Lung (tissue), 12 donors: ENCODE results near the gene SYDE1. TPM values are rescaled to one million over a fixed set of nuclear protein-coding genes. Genes with fewer than 3 reads are reported as not detected.

Experiments
- ATAC-seq: fragments of 200-7000 bp; cut with Tn5 transposase; one replicate; pipeline ENCODE4 v1.9.1; 2020; ENCODE audit warnings: moderate number of reproducible peaks; ENCODE audit not compliant: insufficient read depth, low FRiP score
- DNase-seq, 3 donors: peaks; one replicate each; pipeline ENCODE4 v3.0.0-alpha.2; 2013 to 2017
- H3K27ac ChIP-seq, 2 donors: one replicate each; pipeline ENCODE4 v1.5.1; 2013; ENCODE audit warnings: mild to moderate bottlenecking in 2 of 2, moderate library complexity in 2 of 2, control low read depth in 1 of 2, inconsistent platforms in 1 of 2, low read depth in 1 of 2, low read length in 1 of 2
- H3K27me3 ChIP-seq, 3 donors: one replicate each; pipeline ENCODE4 v1.5.1; 2013; ENCODE audit warnings: low read length in 2 of 3; ENCODE audit not compliant: control insufficient read depth in 3 of 3, insufficient read depth in 3 of 3
- H3K36me3 ChIP-seq, 4 donors: one replicate each; pipeline ENCODE4 v1.5.1; 2013; ENCODE audit warnings: low read length in 4 of 4, mild to moderate bottlenecking in 1 of 4, moderate library complexity in 1 of 4; ENCODE audit not compliant: control insufficient read depth in 4 of 4, insufficient read depth in 4 of 4
- H3K4me1 ChIP-seq, 5 donors: one replicate each; pipeline ENCODE4 v1.5.1; 2013; ENCODE audit warnings: low read length in 5 of 5, mild to moderate bottlenecking in 2 of 5, moderate library complexity in 1 of 5; ENCODE audit not compliant: control insufficient read depth in 5 of 5, insufficient read depth in 5 of 5
- H3K4me3 ChIP-seq: one replicate; pipeline ENCODE4 v1.5.1; 2013; ENCODE audit warnings: mild to moderate bottlenecking, control low read depth, moderate library complexity
- H3K9ac ChIP-seq, 2 donors: one replicate each; pipeline ENCODE4 v1.5.1; 2013; ENCODE audit warnings: low read length in 2 of 2, control low read depth in 1 of 2; ENCODE audit not compliant: insufficient read depth in 1 of 2
- H3K9me3 ChIP-seq, 4 donors: one replicate each; pipeline ENCODE4 v1.5.1; 2013; ENCODE audit warnings: low read length in 3 of 4, mild to moderate bottlenecking in 1 of 4, moderate library complexity in 1 of 4; ENCODE audit not compliant: control insufficient read depth in 4 of 4, insufficient read depth in 3 of 4
- WGBS, 2 donors: extraction: QIAGEN DNeasy Blood & Tissue Kit; methylation state at CpG; one replicate each; pipeline ENCODE4 v1.1.7; 2013; 5-methylcytosine and 5-hydroxymethylcytosine counted together
- polyA plus RNA-seq, 2 donors: library from polyadenylated mRNA; stranded (reverse); fragments of 200-250 nt; gene quantifications; one replicate each; pipeline ENCODE4 v1.2.1, GENCODE V29; 2013
- total RNA-seq, 2 donors: library from RNA; depleted of rRNA in 1 of 2; stranded (reverse); fragments of >200 nt in 1 of 2; gene quantifications; one replicate each; pipeline ENCODE4 v1.2.1, GENCODE V29; 2014 to 2021
- TF ChIP-seq, protein P1 (sequence below): IDR thresholded peaks from 2 replicates; pipeline ENCODE4 v1.5.1; 2012; ENCODE audit warnings: mild to moderate bottlenecking; ENCODE audit errors: control extremely low read depth, extremely low read depth
- donor health status: control.
- donor health status: control.
- donor health status: Bipolar disorder and iron deficiency.
- donor health status: healthy.
- donor health status: DM: yes; HTN: yes; CAD: no.

SYDE1 gene
- total and polyA plus RNA-seq, 4 donors: 5.5 to 26.9 (median 16.8) TPM

DNA sequence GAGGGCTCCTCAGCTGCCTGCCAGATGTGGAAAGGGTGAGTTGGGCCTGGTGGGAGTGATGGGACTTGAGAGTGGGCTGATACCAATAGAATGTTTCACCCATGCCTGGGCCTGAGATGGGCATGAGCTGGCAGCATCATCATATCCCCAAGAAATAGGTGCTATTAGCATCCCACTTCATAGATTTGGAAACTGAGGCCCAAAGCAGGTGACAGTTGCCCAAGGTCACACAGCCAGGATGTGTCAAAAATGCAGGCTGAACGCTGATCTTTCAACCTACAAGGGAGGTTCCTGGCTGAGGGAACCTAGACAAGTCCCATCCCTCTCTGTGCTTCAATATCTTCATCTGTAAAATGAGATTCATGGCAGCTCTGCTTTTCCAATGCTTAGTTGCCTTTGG is 4.6 kb downstream of the SYDE1 start:
- 91 to 92% methylated on average over 1 of the region's 1 CpG for WGBS, 2 donors
- Histone ChIP-seq H3K27me3 (no peaks in the 10 kb centered on the region), H3K36me3 (peaks cover 4 to 56% (median 30%) of the 10 kb centered on the region in 4 donors), H3K4me3 (no peak overlapping the region), H3K4me1 (peaks cover 0 to 26% (median 0%) of the 10 kb centered on the region in 5 donors), H3K9me3 (no peaks in the 10 kb centered on the region), H3K27ac (no peak overlapping the region), H3K9ac (no peak overlapping the region)
- ATAC-seq: no peak
- TF ChIP-seq, protein P1, sequence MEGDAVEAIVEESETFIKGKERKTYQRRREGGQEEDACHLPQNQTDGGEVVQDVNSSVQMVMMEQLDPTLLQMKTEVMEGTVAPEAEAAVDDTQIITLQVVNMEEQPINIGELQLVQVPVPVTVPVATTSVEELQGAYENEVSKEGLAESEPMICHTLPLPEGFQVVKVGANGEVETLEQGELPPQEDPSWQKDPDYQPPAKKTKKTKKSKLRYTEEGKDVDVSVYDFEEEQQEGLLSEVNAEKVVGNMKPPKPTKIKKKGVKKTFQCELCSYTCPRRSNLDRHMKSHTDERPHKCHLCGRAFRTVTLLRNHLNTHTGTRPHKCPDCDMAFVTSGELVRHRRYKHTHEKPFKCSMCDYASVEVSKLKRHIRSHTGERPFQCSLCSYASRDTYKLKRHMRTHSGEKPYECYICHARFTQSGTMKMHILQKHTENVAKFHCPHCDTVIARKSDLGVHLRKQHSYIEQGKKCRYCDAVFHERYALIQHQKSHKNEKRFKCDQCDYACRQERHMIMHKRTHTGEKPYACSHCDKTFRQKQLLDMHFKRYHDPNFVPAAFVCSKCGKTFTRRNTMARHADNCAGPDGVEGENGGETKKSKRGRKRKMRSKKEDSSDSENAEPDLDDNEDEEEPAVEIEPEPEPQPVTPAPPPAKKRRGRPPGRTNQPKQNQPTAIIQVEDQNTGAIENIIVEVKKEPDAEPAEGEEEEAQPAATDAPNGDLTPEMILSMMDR: no peak
- DNase-seq: no peak

DNA sequence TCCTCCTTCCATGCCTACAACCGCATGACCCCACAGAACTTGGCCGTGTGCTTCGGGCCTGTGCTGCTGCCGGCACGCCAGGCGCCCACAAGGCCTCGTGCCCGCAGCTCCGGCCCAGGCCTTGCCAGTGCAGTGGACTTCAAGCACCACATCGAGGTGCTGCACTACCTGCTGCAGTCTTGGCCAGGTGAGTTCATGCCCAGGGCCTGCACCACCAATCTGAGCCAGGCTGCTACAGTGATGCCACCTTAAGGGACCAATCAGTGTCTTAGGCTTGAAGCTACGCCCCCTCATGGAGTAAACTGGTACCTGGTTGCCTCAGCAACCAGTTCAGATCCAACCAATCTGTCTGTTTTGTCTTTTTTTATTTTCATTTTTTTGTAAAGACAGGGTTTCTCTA is 5.2 kb downstream of the SYDE1 start:
- no peak for DNase-seq
- TF ChIP-seq, protein P1: no peak
- 96 to 97% methylated on average over 11 of the region's 11 CpGs for WGBS, 2 donors
- no peaks in the 10 kb centered on the region for H3K27me3 ChIP-seq
- H3K9ac ChIP-seq: no peak overlapping the region
- H3K4me1 ChIP-seq: peaks cover 0 to 26% (median 0%) of the 10 kb centered on the region in 5 donors
- no peak overlapping the region for H3K4me3 ChIP-seq
- no peaks in the 10 kb centered on the region for H3K9me3 ChIP-seq
- no peak overlapping the region for H3K27ac ChIP-seq
- H3K36me3 ChIP-seq: peaks cover 4 to 60% (median 36%) of the 10 kb centered on the region in 4 donors
- ATAC-seq: no peak

DNA sequence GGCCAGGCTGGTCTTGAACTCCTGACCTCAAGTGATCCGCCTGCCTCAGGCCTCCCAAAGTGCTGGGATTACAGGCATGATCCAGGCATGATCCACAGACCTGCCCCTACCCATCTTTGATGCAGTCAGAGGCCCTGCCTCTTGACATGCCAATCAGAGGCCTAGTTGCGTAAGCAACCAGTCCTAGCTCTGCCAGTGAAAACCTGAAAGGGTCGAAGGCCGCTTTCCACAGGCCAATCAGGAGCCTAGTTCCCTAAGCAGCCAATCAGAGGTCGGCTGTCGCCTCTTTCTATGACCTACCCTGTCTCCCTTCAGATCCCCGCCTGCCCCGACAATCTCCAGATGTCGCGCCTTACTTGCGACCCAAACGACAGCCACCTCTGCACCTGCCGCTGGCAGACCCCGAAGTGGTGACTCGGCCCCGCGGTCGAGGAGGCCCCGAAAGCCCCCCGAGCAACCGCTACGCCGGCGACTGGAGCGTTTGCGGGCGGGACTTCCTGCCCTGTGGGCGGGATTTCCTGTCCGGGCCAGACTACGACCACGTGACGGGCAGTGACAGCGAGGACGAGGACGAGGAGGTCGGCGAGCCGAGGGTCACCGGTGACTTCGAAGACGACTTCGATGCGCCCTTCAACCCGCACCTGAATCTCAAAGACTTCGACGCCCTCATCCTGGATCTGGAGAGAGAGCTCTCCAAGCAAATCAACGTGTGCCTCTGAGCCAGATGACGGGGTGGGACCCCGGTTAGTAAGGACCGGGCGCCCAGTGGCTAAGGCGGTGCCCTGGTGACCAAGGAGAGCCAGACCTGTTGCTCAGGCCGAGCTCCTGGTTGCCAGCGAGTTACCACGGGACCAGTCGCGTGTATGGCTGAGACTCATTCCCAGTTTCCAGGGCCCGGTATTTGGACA is 6.3 kb downstream of the SYDE1 start:
- ATAC-seq (no peak), DNase-seq (no peak)
- Histone ChIP-seq H3K27ac (no peak overlapping the region), H3K4me1 (peaks cover 0 to 18% (median 0%) of the 10 kb centered on the region in 5 donors), H3K27me3 (no peaks in the 10 kb centered on the region), H3K36me3 (peaks cover 7 to 69% (median 45%) of the 10 kb centered on the region in 4 donors), H3K4me3 (no peak overlapping the region), H3K9ac (no peak overlapping the region), H3K9me3 (no peaks in the 10 kb centered on the region)
- 93% methylated on average over 58 of the region's 58 CpGs for WGBS, 2 donors
- TF ChIP-seq, protein P1: no peak
